Measurements from ENCODE around the gene VPS72.

The VPS72 gene

DNA sequence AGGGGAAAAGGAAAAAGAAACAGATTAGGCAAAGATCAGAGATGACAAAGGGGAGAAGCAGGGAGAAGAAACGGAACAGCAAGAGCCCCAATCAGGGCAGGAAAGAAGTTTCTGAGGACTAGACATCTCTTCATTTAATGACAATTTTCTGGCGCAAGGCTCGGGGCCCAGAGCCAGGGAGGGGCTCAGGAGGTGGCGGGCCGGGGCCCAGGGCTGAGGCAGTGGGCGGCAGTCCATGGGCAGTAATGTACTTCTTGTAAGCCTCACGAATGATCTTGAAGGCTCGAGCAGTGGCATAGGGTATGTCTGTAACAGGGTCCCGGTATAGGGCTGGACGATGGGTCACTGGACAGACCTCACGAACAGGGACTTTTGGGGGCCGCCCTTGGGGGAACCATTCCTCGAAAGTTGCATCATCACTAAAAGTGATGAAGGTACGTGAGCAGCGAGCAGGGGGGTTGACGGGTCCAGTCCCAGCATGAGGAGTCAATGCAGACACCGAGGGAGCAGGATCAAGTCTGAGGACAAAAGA, 13.4 kb downstream of the VPS72 start:
- TF ChIP-seq, protein P1, sequence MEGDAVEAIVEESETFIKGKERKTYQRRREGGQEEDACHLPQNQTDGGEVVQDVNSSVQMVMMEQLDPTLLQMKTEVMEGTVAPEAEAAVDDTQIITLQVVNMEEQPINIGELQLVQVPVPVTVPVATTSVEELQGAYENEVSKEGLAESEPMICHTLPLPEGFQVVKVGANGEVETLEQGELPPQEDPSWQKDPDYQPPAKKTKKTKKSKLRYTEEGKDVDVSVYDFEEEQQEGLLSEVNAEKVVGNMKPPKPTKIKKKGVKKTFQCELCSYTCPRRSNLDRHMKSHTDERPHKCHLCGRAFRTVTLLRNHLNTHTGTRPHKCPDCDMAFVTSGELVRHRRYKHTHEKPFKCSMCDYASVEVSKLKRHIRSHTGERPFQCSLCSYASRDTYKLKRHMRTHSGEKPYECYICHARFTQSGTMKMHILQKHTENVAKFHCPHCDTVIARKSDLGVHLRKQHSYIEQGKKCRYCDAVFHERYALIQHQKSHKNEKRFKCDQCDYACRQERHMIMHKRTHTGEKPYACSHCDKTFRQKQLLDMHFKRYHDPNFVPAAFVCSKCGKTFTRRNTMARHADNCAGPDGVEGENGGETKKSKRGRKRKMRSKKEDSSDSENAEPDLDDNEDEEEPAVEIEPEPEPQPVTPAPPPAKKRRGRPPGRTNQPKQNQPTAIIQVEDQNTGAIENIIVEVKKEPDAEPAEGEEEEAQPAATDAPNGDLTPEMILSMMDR (IDR thresholded peaks at IDR 0.05; ENCODE audit: borderline replicate concordance, insufficient read depth, low read depth, low read length) = no peak

DNA sequence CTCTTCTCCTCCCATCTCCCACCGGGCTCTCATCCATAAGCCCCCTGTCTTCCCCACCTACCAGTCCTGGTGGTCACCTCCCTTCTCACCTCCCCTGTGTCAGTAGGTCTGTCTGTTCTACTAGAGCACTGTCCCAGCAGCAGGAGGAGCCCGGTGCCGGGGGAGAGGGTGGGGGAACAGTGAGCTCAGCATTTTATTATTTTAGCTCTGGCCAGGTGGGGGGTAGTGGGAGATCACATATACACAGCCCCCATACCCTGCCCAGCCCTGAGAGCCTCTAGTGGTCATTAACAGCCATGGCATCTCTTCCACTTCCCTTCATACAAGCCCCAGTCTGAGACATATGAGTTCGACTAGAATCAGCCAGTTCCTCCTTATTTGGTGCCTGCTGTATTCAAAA, 14.1 kb downstream of the VPS72 start, which contains the start of gene TMOD4:
TSS of gene TMOD4 (minus strand) at position 119 of the 400 bp plus-strand sequence. CDS start 1,106 bp downstream, outside the sequence.
- H3K4me3 ChIP-seq (ENCODE audit: low read depth, low read length) = no peak within 1 kb of the TSS
- TF ChIP-seq, protein P1 (IDR thresholded peaks at IDR 0.05; ENCODE audit: borderline replicate concordance, insufficient read depth, low read depth, low read length) = peak; percentile 57; the same call in 1 of the 2 replicates

More for the DNA sequence above, 13.4 kb downstream of the VPS72 start:
- no peak overlapping the region for H3K4me3 ChIP-seq (ENCODE audit: low read depth, low read length)

DNA sequence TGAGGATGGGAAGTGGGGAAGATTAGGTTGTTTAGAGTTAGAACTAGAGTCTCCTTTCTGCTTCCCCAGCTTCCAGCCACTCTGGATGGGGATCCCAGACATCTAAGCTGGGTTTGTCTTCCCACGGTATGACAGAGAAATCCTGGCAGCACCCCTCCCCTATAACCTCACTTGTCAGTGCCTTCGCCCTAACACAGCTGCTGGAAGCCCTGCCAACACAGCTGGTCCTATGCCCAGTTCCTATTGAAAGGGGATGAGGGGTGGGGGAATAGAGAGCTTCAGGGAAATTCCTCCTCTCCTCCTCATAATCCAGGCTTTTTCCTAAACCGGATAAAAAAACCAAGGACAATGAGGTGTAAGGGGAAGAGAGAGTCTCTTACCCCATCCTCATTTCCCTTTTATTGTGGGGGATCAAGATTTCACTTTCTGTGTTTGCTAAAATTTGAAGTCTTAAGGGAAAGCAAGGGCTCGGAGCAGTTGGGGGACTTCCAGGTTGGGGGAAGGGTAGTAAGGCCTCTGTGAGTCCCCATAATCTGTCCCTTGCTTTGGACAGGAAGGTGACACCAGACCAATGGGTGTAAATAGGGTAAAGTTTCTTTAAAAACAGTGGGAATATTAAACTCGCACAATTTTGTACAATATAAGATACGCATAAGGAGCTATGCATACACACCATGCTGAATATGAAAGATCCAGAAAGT, 14.8 kb downstream of the VPS72 start:
- TF ChIP-seq, protein P1 (IDR thresholded peaks at IDR 0.05; ENCODE audit: borderline replicate concordance, insufficient read depth, low read depth, low read length) = no peak
- no peak overlapping the region for H3K4me3 ChIP-seq (ENCODE audit: low read depth, low read length)

DNA sequence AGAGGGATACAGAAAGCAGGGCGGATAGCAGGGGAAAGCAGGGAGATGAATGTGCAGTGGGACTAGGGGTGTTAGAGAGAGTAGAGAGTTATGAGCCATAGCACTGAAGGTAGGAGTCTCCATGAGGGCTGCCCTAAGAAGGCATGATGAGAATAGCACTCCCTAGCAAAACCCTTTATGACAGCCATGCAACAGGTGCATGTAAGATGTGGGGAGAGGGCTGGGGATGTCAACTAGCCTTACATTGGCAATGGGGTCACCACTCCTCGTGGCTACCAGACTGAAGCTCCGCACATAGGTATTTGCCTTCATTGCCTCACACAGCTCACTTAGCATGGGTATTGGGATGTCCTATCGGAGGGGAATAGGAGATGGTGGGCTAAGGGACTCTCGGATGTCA, 18.8 kb downstream of the VPS72 start:
- H3K4me3 ChIP-seq (ENCODE audit: low read depth, low read length) = no peak overlapping the region
- TF ChIP-seq, protein P1 (IDR thresholded peaks at IDR 0.05; ENCODE audit: borderline replicate concordance, insufficient read depth, low read depth, low read length) = no peak

DNA sequence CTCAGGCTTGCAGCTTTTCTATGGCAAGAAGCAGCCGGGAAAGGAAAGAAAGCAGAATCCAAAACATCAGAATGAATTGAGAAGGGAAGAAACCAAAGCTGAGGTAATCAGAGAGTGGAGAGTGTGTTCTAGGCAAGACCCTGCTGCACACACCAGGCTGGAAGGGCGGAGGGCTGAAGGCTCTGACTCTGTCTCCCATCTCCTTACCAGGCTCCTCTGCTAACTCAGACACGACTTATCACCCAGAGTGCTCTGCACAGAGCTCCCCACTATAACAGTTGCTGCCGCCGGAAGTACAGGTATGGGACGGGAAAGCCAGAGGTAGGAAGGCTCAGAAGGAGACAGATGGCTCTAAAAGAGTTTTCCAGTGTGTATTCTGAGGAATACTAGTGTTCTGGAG, 22.9 kb downstream of the VPS72 start:
- H3K4me3 ChIP-seq (ENCODE audit: low read depth, low read length) = no peak overlapping the region
- TF ChIP-seq, protein P1 (IDR thresholded peaks at IDR 0.05; ENCODE audit: borderline replicate concordance, insufficient read depth, low read depth, low read length) = no peak

DNA sequence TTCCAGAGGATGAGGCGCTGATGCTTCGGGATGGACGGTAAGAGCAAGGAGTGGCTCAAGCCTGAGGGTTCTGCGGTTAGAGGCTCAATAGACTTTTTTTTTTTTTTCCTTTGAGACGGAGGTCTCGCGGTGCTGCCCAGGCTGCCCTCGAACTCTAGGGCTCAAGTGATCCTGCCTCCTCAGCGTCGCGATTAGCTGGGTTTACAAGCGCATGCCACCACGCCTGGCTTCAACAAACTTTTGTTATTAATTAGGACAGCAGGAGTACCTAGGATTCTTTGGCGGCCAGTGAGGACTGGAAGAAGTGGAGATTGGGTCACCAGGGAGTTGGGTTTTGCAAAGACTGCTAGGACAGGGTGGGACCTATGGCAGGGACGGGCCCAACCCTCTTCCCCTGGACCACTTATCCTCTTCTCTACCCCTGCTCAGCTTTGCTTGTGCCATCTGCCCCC, 23.5 kb downstream of the VPS72 start:
- TF ChIP-seq, protein P1 (IDR thresholded peaks at IDR 0.05; ENCODE audit: borderline replicate concordance, insufficient read depth, low read depth, low read length) = no peak
- H3K4me3 ChIP-seq (ENCODE audit: low read depth, low read length) = peak overlapping the region; percentile 84
